Stimulated activated CD4-positive, alpha-beta T cell treated with anti-CD3 and anti-CD28 coated beads, Interleukin-12 subunit alpha, Interleukin-12 subunit beta, amount 100 ng/mL, for 48 hours (primary cell): ENCODE data around the gene RASA3.

Experiments used
- DNase-seq, 3 donors: peaks; one replicate each; pipeline ENCODE4 v3.0.0-alpha.2; 2020; ENCODE audit warnings: low read depth in 2 of 3, low spot score in 1 of 3

RASA3 gene

DNA sequence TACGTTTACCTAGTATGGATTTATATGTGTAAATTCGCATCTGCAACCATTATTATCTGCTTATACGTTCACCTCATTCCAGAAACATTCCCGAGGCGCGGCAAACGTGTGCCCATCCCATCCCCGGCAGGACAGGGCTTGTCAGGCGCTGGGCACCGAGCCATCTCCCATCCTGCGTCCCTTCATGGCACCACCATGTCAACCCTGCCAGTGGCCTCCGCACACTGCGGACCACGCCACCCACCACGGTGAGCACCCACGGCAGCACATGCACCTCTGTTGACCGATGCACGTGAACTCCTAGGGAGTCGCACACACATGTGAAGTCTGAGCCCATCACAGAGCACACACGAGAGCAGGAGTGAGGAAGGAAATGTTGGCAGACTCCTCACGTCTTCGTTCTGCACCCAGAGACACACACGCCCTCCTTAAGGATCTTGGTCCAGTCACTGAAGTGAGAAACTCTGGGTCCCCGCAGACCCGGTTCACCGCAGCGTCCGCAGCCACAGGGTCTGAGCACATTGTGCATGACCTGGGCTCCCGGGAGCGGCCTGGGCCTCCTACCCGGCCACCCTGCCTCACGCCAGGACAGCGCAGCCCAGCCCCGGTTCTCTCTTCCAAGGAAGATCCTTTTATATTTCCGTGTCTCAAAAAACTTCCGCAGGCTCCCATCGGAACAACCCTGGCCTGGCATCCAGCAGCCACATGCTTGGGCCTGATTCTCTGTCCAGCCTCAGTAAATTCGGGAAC is 90.2 kb downstream of the RASA3 start:
- no peak for DNase-seq

DNA sequence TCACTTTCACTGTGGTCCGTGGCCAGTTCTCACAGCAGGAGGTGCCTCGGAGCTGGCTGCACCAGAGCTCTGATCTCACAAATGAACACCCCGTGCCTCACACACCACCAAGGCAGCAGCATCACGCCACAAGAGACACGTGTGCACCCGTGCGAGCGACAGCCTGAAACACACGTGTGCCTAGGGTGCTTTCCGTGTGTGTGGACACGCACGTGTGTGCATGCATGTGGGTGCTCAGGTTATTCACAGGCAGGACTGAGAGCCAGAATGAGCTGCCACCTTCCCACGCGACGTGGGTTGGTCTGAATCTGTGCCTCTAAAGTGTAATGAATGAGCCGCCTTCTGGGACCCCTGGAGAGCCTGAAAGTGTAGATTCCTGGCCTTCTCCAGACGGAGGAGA is 90.9 kb downstream of the RASA3 start:
- DNase-seq: no peak

DNA sequence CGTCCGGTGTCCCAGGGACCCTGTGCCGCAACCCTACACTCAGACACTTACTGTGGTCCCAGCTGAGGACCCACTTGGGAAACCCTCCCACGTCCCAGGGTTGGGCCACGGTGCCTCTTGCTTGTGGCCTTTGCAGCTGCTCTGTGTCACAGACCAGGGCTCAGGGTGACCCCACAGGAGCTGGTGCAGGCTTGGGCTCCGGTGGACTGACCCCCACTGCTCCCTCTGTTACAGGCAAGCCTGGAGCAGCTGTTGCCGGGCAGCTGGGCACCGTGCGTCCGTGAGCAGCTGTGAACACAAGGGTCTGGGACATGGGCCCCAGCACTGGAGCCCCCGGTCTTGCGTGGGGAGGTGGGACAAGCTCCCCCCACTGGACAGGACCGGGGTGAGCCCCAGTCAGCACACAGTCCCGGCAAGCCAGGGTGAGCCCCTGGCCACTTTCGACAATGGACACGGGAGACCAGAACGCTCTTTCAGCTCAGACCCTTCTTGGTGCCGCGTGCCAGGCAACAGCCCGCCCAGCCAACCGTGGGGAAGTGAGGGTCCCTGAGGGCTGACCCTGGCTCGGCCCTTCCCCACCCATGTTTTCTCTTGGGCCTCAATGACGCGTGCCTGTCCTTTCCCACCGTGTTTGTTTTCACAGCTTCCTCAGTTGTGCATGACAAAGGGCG is 92.8 kb downstream of the RASA3 start:
- no peak for DNase-seq

DNA sequence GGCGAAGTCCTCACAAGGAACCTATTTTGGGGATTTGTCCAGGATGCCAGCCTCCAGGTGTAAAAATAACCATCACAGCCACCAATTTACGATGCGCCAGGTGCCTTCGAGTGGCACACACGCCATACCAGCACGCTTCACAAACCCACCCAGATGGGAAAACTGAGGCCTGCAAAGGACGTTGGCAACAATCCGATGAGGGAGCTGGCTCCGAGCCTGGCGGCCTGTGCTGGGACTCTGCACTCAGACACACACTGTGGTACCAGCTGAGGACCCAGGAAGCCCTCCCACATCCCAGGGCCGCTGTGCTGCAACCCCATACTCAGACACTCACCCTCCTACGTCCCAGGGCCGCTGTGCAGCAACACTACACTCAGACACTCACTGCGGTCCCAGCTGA is 93.5 kb downstream of the RASA3 start:
- DNase-seq: no peak

DNA sequence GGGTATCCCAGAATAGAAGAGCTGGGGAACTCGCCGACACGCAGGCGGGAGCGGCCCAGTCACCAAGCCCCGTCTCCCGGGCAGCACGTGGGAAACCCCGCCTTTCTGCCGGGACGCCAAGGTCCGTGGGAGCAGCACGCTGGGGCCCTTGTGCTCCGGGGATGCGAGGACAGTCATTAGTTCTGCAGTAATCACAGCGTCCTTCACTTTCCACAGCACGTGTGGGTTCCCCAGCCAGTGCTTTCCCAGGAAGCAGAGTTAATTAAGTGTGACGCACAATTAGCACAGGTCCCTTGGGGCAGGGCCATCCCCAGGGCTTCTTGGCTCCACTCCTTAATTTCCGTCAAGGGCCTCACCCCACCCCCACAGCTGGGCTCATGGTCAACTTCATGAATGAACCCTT is 94.2 kb downstream of the RASA3 start:
- no peak for DNase-seq

DNA sequence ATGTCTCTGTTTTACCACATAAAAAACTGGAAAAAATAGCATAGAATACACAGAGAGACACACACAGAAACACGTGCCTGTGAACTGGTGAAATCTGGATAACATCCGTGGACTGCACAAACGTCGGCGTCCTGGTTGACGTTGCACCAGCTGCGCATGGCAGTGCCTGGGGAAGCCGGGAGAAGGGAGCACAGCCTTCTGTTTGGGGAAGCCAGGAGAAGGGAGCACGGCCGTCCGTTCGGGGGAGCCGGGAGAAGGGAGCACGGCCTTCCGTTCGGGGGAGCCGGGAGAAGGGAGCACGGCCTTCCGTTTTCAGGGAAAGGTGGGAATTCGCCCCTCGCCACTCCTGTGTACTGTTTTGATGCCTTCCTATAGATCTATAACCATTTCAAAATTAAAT is 94.7 kb downstream of the RASA3 start:
- DNase-seq: no peak

DNA sequence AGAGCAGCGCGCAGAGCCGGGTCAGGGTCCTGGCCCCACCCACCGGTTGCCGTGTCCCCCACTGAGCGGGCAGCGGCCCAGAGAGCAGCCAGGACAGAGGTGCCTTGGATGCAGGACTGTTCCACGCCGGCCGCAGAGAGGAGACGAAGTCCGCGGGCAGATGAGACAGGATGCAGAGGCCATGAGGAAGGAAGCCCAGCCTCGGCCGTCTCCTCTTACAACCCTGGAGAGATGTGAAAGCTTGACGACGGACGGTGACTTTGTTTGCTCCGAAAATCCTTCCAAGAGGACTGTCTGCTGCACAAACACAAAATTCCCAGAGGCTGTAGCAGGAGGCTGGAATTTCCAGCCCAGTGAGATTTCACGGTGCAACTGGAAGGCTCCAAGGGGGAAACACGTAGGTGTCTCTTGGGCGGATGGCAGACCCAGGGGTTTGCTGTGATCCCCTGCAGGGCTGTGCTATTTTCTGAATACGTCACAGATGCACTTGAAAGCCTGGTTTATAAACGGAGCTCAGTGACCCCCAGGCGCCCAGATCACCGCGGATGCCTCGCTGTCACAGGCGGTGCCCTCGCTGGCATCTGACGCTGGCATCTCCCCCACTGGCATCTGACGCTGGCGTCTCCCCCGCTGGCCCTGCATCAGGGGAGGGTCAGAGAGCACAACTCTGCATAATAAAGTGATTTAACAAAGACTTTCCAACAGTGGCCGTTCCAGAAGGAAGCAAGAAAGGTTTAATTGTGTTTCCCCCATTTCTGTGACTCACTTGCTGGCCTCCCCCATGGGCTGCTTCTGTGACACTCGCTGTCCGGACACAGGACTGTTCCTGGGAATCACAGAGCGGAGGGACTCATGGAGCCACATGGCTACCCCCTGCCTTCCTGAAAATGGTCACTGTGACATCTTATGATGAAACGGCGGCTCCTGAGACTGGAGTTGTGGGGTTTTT is 96.6 kb downstream of the RASA3 start:
- no peak for DNase-seq

DNA sequence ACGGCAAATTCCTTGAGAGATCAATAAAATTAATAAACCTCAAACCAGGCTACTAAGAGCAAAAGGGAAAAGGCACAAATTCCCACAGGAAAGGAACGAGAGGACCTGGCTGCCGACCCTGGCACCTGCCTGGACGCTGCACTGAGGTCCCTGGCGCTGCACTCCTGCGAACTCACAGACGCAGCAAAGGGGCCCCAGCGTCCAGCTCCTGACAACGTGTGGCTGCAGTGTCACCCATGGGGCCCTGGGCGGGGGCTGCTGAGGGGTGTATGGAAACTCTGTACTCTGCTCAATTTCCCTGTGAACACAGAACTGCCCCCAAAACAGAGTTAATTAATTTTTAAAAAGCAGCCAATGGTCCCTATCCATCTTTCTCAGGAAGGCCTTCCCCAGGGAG is 97.2 kb downstream of the RASA3 start:
- no peak for DNase-seq

DNA sequence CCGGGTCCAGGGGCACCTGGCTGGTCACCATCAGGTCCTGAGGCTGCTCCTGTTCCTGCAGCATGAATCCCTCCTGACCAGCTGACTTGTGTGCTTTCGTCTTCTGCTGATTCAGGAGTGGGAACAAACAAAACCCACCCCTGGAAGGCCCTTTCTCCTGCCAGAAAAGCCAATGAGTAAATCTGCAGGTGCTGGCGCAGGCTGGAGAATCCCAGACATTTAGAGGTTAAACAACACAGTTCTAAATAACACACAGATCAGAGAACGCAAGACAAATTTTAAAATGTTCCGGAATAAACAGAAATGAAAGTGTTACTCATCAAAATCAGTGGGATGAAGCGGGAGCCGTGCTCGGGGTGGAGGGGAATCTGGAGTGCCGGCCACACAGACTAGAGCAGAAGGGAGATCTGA is 97.9 kb downstream of the RASA3 start:
- no peak for DNase-seq

DNA sequence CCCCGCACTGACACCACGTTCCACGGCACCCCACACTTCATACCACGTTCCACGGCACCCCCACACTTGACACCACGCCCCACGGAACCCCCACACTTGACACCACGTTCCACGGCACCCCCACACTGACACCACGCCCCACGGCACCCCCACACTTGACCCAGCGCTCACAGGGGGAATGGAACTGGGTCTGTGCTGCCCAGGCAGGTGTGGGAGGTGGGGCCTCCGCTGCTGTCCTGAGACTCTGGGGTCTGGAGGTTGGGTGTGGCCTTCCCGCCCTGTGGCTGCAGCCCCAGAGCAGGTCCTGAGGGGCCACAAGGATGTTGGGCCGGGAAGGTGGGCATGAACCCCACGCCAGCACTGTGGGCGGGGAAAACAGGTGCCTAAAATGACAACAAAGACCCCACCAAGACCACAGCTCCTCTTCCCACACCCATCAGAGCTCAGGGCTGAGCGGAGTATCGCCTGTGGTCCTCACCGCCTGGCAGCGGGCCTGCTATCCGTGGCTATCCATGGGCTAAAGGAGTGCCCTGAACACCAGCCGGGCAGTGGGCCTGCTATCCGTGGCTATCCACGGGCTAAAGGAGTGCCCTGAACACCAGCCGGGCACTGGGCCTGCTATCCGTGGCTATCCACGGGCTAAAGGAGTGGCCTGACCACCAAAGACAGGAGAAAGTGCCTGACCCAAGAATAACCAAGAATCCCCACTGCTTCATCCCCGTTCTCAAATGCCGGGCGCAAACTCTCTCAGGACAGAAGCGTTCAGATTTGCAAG is 98.7 kb downstream of the RASA3 start:
- no peak for DNase-seq

DNA sequence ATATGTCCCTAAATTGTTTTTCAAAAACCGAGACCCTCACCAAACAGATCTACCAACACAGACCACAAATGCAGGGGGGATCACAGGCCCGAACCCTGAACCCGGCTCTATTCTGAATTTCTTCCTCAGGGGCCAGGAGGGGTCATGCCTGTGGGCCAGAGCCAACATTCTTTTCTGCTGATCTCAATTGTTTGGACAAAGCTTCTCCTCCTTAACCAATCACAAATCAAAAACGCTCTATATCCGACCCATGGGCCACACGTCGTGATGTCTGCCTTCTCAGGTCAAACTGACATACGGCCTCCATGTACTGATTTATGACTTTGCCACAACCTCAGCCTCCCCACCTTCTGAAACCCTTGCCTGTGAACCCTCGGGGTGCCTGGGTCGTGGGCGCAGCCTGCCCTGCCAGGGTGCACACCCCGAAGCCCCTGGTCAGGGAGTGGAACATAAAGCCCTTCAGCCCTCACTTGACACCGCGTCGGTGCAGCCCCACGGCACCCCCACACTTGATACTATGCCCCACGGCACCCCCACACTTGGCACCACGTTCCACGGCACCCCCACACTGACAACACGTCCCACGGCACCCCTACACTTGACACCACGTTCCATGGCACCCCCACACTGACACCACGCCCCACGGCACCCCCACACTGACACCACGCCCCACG is 100.2 kb downstream of the RASA3 start:
- DNase-seq: no peak

DNA sequence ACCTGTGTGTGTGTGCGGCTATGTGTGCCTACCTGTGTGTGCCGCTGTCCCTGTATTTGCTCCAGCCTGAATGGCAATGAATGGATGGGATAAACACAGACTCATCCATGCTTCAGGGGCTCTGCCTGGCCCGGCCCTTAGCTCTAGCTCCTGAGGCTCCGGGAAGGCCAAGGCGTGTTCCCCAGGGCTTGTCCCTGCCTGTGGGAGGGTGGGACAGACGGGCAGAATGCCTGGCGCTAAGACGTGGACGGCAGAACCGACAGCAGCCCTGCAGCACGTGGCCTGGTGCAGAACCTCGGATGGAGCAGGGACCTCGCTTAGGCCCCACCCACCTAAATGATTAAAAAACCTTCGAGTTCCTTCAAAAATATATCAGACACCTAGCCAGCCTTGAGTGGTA is 100.8 kb downstream of the RASA3 start:
- no peak for DNase-seq

DNA sequence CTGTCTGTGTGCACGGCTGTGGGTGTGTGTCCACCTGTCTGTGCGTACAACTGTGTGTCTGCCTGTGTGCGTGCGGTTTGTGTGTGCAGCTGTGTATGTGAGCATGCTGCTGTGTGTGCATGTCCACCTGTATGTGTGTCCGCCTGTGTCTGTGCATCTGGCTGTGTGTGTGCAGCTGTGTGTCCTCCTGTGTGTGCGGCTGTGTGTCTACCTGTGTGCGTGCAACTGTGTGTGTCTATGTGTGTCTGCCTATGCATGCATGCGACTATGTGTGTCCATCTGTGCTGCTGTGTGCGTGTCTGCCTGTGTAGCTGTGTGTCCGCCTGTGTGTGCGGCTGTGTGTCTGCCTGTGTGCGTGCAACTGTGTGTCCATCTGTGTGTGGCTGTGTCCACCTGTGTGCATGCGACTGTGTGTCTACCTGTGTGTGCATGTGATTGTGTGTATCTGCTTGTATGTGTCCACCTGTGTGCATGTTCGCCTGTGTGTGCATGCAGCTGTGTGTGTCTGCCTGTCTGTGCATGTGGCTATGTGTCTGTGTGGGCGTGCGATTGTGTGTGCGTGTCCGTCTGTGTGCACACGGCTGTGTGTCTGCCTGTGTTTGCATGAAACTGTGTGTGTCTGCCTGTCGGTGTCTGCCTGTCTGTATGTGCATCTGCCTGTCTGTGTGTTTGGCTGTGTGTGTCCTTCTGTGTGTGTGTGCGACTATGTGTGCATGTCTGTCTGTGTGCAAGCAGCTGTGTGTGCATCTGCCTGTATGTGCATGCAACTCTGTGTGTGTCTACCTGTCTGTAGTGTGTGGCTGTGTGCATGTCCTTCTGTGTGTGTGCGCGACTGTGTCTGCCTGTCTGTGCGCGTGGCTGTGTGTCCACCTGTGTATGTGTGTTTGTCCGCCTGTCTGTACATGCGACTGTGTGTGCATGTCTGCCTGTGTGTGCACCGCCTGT is 101.5 kb downstream of the RASA3 start:
- DNase-seq: no peak

DNA sequence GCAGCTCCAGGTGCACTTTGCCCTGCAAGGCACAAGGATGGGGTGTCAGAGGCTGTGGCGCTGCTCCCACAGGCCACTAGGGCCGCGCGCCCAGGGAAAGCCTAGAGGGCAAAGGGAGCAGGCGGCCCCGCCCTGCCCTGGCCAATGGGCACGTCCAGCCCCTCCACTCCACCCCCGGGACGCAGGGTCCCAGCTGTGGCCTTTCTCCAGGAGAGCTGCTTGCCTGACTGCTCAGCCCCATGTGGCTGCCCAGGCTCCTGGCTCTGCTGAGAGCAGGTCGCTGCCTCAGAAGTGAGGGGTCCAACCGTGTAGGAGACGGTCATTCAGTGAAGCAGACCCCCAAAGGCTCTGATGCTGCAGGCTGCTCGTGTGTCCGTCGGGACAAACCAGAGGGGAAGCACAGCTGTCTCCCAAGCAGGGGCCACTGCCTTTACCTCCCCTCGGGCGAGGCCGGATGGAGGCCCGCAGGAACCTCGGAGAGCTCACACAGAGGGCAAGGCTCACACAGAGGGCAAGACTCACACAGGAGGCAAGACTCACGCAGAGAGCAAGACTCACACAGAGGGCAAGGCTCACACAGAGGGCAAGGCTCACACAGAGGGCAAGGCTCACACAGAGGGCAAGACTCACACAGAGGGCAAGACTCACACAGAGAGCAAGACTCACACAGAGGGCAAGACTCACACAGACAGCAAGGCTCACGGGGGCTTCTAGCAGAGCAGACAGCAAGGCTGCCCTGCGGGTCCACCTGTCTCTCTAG is 102.4 kb downstream of the RASA3 start:
- no peak for DNase-seq

DNA sequence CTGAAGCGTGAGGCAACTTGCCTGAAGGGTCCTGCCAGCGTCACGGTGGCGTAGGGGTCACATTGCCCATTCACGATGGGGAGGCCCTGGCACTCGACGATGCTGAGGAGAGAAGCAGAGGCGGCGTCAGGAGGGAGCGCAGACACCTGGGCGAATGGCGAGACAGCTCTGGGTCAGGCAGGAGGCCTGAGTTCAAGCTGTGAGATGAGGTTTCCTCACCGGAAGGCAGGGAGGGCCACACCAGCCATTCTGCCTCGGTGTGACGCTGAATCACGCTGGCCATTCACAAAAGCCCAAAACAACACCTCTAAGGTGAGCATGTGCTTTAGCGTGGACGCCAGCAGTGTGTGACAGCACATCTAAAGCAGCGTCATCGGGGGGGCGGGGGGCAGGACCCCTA is 104.6 kb downstream of the RASA3 start:
- DNase-seq: no peak

DNA sequence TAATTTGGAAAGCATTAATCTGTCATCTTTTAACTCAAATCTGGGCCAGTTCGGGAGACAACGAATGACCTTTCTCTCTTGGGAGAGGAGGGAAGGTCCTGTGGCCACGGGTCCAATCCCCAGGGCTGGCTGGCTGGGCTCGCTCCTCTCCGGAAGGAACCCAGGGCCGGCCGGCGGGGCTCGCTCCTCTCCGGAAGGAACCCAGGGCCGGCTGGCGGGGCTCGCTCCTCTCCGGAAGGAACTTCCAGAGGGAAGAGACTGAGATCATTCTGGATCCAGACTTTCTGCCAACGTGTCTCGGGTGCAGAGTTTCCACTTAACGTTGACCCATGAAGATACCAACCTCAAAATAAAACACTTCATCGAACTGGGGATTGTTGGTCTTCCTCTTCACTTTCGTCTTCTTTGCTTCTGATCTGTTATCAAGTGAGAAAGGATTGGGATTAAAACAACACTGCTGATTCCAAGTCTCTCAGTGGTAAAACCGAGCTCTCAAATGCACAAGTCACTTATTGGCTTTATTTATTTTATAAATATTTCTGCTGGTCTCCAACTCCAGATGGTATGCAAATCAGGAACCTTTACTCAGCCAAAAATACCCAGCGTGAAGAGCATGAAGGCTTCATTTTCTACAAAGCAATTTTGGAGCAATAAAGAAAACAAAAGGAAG is 105.2 kb downstream of the RASA3 start:
- no peak for DNase-seq

DNA sequence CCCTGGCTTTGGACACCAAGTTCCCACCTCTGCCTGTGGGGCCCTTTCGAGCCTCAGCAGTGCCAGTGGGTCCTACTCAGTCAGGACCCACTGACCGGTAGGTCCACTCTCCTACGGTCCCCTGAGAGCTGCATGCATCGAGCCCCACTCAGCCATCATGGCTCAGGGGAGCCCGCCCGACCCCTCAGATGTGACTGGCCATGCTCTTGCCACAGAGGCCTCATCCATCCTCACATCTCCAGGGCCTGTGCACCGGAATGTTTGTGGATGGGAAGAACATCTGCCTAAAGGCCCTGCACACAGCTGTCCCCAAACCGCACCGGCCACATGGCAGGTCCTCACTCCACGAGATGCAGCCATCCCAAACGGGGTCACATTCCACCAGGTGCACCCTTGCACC is 105.9 kb downstream of the RASA3 start:
- DNase-seq: no peak
